HT-29 (cell line): ENCODE data around the gene THRSP. TPM values are rescaled to one million over a fixed set of nuclear protein-coding genes. Genes with fewer than 3 reads are reported as not detected.
"Not testable (repeated sequence)": the region's sequence is repeated elsewhere in the genome, so short reads cannot be mapped to it uniquely, and the experiment has no call there.

Experiments used
- DNase-seq: peaks from one replicate; pipeline ENCODE4 v3.0.0-alpha.2; 2015; ENCODE audit warnings: low spot score
- total RNA-seq: library from RNA; depleted of rRNA; stranded (reverse); fragments of >200 nt; shearing (Covaris generic); gene quantifications from 2 replicates; pipeline ENCODE4 v1.2.3, GENCODE V29; 2014; rRNA removed

Gene THRSP
- total RNA-seq = not detected in 2 replicates

- no peak for DNase-seq
These were observed at the start of gene THRSP for GRCh38 chr11:78063440-78064181. TSS of gene THRSP (plus strand) at chr11:78063861. CDS start at chr11:78063882, 21 bp downstream.

DNA sequence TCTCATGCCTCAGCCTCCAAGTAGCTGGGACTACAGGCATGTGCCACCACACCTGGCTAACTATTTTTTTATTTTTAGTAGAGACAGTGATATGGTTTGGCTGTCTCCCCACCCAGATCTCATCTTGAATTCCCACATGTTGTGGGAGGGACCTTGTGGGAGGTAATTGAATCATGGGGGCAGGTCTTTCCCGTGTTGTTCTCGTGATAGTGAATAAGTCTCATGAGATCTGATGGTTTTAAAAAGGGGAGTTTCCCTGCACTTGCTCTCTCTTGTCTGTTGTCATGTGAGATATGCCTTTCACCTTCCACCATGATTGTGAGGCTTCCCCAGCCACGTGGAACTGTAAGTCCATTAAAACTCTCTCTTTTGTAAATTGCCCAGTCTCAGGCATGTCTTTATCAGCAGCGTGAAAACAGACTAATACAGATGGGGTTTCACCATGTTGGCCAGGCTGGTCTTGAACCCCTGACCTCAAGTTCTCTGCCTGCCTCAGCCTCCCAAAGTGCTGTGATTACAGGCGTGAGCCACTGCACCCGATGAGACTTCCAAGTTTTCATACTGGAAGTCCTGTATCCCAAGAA is 48.6 kb upstream of the THRSP start:
- not testable (repeated sequence) for DNase-seq

GRCh38 chr11:78015878-78016277 is 47.8 kb upstream of the THRSP start:
- no peak for DNase-seq

GRCh38 chr11:78019808-78020207 is 43.9 kb upstream of the THRSP start:
- DNase-seq = no peak

GRCh38 chr11:78020246-78020645 is 43.4 kb upstream of the THRSP start:
- DNase-seq = no peak

- no peak for DNase-seq
These were observed 42.0 kb upstream of the THRSP start for GRCh38 chr11:78021611-78022010.

DNA sequence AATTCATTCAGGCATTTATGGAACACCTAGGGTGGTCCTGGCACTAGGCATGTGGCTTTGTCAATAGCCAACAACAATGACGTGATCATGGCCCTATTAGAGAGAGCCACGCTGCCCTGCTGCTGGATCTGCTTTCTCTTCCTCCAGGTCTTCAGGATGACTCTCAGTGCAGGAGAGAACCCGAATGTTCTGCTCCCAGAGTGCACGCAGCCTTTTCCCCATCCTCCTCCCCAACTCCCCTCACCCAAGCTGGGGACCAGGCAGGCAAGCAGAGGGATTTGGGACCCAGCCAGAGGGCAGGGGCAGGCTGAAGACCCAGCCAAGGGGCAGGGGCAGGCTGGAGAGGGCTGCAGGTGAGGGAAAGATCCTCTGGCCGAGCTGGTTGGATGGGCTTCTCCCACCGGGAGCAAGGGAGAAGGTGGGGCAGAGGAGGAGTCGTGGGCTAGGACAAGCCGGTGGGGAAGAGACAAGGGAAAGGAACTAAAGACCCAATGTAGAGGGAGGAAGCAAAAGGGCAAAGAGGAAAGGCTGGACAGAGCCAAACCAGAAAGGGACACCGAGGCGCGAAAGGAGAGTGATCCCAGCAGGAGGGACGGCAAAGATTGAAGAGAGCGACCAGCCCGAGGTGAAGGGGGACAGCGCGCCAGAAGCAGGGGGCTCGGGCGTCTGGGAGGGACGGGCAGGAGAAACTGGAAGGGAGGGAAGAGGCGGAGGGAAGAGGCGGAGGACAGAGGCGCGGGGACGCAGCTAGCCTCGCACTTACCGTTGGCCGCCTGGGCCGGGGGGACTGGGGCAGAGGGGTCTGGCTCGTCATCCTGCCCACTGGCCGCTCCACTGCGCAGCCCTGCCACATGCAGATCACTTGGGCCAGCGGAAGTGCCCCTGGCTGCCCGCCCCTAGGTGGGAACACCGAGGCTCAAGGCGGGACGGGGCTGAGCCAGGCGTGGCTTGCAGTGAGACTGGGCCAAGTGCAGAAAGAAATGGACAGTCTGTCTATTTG is 41.0 kb upstream of the THRSP start, which contains the start of gene KCTD14:
KCTD14 (minus strand) TSS at position 880 of the 1,000 bp plus-strand sequence; CDS start at position 853, 27 bp downstream.
- peak; percentile 57 for DNase-seq

- DNase-seq = no peak
These were observed 40.2 kb upstream of the THRSP start for GRCh38 chr11:78023426-78023825.

DNA sequence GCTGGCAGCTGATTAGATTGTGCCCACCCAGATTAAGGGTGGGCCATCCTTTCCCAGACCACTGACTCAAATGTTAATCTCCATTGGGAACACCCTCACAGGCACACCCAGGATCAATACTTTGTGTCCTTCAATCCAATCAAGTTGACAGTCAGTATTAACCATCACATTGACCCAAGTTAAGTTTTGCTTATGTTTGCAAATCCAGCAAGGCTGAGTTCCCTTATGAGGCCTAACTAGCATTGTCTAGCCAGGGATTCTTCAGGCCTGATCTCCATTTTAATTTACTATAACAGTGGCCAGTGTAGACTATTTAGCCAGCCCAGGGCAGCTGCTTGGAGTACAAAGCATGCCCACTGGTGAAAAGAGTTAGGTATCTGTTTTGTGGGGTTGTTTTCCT is 38.3 kb upstream of the THRSP start:
- DNase-seq = no peak

- no peak for DNase-seq
These were observed 35.9 kb upstream of the THRSP start for GRCh38 chr11:78027759-78028158.

DNA sequence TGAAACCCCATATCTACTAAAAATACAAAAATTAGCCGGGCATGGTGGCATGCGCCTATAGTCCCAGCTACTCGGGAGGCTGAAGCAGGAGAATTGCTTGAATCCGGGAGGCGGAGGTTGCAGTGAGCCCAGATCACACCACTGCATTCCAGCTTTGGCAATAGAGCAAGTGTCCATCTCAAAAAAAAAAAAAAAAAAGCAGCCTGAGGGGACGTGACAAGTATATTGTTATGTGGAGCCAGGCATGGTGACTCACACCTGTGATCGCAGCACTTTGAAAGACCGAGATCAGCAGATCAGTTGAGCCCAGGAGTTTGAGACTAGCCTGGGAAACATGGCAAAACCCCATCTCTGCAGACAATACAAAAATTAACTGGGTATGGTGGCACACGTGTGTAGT is 35.2 kb upstream of the THRSP start:
- peak; percentile 27 for DNase-seq

DNA sequence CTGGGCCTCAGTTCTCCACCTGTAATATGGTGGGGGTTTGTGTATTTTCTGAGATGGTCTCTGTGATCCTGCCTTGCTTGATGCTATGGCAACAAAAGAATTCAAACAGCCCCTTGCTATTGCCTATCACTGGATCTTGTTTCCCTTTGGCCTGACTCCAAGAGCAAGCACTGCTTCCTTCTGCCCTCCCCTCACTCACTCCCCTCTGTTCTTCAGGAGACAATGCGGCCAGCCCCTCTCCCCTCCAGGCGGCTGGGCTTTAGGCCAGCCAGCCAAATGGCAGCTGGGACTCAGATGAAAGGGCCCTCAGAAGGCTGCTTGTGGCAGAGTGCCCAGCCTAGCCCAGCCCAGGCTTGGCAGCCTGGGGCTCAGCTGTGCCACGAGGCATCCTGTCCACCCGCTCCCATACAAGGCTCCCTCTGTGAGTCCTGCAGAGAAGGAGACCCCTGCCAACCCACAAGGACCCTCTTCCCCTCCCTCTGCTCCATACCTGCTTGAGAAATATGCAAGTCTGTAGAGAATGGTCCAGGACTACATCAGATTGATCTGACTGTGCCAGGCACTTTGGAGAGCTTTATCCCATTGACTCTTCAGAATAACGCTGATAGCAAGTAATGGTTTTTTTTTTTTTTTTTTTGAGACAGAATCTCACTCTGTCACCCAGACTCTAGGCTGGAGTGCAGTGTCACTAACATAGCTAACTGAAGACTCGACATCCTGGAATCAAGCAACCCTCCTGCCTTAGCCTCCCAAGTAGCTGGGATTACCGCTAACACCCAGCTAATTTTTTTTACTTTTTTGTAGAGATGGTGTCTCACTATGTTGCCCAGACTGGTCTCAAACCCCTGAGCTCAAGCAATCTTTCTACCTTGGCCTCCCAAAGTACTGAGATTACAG is 33.0 kb upstream of the THRSP start:
- DNase-seq = peak; percentile 65

- DNase-seq = no peak
These were observed 32.0 kb upstream of the THRSP start for GRCh38 chr11:78031629-78032028.

- DNase-seq = no peak
These were observed 31.6 kb upstream of the THRSP start for GRCh38 chr11:78032090-78032489.

DNA sequence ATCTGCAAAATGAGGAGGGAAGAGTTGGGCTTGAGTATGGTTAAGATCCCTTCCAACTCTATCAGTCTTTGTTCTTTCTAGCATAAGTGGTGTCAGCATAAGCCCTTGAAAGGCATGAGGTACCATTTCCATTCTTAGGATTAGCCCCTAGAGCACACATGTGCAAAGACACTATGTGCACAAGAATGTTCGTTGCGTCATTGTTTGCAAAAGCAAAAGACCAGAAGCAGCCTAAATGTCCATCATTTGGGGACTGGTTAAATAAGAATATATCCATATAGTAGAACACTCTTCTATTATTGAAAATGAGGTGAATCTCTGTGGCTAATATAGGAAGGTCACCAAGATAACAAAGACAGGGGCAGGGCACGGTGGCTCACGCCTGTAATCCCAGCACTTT is 30.6 kb upstream of the THRSP start:
- no peak for DNase-seq

GRCh38 chr11:78034623-78035022 is 29.0 kb upstream of the THRSP start:
- no peak for DNase-seq

GRCh38 chr11:78036313-78036712 is 27.3 kb upstream of the THRSP start:
- DNase-seq = no peak

GRCh38 chr11:78037056-78037455 is 26.6 kb upstream of the THRSP start:
- no peak for DNase-seq

GRCh38 chr11:78037825-78038620 is 25.6 kb upstream of the THRSP start:
- DNase-seq = no peak

GRCh38 chr11:78038697-78039313 is 24.9 kb upstream of the THRSP start:
- no peak for DNase-seq
